Astrocyte (in vitro differentiated cells and primary cell): Measurements from ENCODE around the gene MPRIP.
"Not testable (repeated sequence)": the region's sequence is repeated elsewhere in the genome, so short reads cannot be mapped to it uniquely, and the experiment has no call there.

ENCODE experiments used
- EZH2 ChIP-seq: IDR thresholded peaks from 2 replicates; pipeline ENCODE4 v1.6.1; 2012; ENCODE audit warnings: mild to moderate bottlenecking, low read length, inconsistent platforms; ENCODE audit not compliant: insufficient read depth
- TF ChIP-seq, protein P1 (sequence below): IDR thresholded peaks from 2 replicates; pipeline ENCODE4 v1.5.1; 2011; ENCODE audit warnings: low read depth, mild to moderate bottlenecking, inconsistent platforms, low read length, moderate library complexity; ENCODE audit not compliant: insufficient read depth

DNA sequence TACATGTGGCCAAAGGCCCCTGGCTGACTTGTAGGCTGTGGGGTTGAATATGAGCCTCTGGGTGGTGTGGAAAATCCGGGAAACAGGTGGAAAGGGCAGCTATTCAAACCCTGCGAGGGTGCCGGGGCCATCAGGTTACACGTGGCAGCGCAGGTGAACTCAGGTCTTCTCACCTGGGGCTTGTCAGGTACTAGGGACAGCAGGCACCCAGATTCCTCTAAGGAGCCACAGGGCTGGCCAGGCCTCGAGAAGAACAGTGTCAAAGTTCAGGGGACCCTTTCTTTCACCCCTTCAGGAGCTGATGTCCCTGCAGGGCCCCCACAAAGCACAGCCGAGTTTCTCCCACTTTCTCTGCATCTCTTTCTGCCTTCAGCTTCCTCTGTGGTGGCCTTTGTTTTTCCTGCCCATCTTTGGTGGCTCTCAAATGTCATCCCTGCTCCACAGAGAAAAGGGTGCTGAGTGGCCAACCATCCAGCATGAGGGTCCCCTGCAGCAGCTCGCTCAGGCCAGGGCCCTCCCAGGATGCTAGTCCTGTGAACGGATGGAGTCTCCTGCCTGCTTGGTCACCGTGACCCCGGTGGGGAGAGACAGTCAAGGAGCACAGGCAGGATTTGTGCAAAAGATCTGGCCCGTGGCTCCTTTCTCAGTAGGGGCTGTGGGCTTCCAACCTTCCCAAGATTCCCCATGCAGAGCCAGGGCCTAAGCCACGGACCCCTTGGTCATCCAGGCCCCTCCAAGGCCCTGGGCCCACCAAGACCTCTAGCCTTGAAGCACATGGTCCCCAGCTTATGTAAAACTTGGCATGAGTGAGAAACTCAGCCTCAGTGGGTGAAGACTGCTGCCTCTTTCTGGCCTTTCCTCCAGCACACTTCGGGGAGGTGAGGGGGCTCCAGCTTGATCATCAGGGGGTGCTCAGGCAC, 28.2 kb upstream of the MPRIP start:
- TF ChIP-seq, protein P1, sequence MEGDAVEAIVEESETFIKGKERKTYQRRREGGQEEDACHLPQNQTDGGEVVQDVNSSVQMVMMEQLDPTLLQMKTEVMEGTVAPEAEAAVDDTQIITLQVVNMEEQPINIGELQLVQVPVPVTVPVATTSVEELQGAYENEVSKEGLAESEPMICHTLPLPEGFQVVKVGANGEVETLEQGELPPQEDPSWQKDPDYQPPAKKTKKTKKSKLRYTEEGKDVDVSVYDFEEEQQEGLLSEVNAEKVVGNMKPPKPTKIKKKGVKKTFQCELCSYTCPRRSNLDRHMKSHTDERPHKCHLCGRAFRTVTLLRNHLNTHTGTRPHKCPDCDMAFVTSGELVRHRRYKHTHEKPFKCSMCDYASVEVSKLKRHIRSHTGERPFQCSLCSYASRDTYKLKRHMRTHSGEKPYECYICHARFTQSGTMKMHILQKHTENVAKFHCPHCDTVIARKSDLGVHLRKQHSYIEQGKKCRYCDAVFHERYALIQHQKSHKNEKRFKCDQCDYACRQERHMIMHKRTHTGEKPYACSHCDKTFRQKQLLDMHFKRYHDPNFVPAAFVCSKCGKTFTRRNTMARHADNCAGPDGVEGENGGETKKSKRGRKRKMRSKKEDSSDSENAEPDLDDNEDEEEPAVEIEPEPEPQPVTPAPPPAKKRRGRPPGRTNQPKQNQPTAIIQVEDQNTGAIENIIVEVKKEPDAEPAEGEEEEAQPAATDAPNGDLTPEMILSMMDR = not testable (repeated sequence)
- TF ChIP-seq EZH2 = not testable (repeated sequence)
